HG02884 (cell line): ENCODE measurements around the gene CDH16.
A peak's percentile ranks its signal among the peaks of the same experiment; 100 is the strongest.
"Not testable (repeated sequence)": the region's sequence is repeated elsewhere in the genome, so short reads cannot be mapped to it uniquely, and the experiment has no call there.

Source experiments
- ATAC-seq: cut with Tn5 transposase; IDR thresholded peaks from one replicate; pipeline ENCODE4 v1.9.1; 2021; ENCODE audit warnings: mild to moderate bottlenecking, moderate library complexity; ENCODE audit not compliant: unreplicated experiment

CDH16 gene, protein sequence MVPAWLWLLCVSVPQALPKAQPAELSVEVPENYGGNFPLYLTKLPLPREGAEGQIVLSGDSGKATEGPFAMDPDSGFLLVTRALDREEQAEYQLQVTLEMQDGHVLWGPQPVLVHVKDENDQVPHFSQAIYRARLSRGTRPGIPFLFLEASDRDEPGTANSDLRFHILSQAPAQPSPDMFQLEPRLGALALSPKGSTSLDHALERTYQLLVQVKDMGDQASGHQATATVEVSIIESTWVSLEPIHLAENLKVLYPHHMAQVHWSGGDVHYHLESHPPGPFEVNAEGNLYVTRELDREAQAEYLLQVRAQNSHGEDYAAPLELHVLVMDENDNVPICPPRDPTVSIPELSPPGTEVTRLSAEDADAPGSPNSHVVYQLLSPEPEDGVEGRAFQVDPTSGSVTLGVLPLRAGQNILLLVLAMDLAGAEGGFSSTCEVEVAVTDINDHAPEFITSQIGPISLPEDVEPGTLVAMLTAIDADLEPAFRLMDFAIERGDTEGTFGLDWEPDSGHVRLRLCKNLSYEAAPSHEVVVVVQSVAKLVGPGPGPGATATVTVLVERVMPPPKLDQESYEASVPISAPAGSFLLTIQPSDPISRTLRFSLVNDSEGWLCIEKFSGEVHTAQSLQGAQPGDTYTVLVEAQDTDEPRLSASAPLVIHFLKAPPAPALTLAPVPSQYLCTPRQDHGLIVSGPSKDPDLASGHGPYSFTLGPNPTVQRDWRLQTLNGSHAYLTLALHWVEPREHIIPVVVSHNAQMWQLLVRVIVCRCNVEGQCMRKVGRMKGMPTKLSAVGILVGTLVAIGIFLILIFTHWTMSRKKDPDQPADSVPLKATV

DNA sequence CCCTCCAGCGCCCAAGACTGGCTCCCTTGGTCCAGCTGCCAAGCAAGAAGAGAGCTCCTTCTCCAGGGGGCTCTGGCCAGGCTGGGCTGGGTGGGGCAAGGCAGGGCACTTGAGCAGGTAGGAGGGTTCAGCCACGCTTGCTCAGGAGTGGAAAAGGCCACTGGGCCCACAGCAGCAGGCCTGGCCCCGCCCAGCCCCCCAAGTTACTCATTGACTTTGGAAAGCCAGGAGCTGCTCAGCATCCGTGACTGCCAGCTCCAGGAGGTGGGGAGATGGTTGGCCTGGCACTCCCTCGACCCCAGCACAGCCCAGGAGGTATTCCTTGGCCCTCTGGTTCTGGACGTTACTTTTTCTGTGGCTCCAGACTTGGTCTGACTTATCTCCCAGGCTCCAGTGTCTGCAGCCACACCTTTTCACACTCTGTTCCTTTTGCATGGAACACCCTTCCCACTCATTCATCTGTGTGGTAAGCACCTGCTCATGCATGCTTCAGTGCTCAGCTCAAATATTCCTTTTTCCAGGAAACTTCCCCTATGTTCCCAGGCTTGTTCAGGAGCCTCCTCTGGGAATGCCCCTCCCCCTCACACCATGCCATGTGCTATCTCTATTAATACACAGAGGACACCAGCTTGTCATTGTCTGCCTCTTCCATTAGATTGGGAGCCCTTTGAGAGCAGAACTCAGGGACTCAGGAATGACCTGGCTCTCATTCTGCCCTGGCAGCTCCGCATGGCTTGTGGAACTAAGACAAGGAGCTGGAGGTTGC, at the start of gene CDH16:
CDH16 (minus strand) TSS at position 83 of the 766 bp plus-strand sequence. CDS start 820 bp downstream, outside the sequence.
- no peak for ATAC-seq

DNA sequence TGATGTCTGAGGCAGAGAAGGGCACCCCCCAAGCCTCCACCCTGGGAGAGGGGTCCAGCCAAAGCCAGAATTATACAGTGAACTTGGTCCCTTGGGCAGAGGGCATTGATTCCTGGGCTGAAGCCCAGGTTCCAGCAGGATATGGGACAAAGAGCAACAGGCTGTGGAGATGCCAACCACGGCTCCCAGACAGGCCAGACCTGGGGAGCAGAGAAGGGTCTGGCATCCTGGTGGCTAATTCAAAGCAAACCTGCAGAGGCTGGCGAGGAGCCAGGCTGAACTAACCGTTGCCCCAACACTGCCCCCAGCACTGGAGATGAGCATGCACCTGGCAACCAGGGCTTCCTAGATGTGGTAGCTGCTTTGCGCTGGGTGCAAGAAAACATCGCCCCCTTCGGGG, 45.4 kb upstream of the CDH16 start:
- no peak for ATAC-seq

DNA sequence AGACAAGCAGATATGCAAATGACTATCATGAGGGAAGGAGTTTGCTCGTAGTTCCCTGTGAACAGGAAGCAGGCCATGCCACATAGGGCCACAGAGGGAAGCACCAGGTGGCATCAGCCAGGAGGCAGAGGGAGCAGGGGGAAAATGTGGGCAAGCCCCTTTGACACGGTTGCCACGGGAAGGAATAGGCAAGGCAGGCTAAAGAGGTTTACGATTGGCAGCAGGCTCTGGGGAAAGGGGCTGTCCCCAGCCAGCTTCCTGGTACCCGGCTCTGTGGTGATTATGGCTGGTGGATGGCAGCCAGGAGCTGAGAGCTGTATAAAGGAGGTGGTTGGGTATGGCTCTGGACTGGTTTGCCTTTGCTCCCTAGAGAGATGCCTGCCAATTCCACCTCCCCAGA, 43.2 kb upstream of the CDH16 start:
- no peak for ATAC-seq

DNA sequence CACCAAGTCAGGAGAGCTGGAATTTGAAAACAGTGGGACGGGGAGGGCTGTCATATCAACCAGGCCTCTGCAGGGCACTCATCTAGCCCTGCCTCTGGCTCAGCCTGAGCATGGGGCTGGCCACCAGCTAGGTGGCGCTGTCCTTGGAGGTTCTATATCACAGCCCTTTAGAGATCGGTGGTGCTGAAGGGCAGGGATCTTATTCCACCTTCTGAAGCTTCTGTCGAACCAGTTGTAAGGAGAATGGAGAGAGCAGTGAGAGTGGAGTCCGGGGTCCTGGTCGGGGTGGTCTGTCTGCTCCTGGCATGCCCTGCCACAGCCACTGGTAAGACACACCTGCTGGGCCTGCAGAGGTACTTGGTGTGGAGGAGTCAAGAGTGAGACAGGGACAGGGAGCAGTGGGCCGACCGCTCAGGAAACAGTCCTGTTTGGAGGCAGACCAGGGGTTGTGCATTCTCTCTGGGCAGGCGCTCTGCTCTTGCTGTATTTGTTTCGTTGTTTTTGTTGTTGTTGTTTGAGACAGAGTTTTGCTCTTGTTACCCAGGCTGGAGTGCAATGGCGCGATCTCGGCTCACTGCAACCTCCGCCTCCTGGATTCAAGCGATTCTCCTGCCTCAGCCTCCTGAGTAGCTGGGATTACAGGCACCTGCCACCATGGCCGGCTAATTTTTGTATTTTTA, 42.5 kb upstream of the CDH16 start, which contains the start of gene CES3:
CES3 (plus strand) TSS at position 202 of the 680 bp plus-strand sequence; CDS start at position 244, 42 bp downstream.
- ATAC-seq, result peak; percentile 74

DNA sequence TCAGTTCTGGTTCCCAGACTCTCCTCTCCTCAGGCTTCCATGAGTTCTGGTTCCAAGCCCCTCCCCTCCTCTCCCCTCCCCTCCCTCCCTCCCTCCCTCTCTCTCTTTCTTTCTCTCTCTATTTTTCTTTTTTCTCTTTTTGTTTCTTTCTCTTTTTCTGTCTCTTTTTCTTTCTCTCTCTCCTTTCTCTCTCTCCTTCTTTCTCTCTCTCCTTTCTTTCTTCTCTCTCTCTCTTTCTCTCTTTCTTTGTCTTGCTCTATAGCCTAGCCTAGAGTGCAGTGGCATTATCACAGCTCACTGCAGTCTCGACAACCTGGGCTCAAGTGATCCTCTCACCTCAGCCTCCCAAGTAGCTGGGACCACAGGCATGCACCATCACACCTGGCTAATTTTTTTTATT, 41.6 kb upstream of the CDH16 start:
- no peak for ATAC-seq

DNA sequence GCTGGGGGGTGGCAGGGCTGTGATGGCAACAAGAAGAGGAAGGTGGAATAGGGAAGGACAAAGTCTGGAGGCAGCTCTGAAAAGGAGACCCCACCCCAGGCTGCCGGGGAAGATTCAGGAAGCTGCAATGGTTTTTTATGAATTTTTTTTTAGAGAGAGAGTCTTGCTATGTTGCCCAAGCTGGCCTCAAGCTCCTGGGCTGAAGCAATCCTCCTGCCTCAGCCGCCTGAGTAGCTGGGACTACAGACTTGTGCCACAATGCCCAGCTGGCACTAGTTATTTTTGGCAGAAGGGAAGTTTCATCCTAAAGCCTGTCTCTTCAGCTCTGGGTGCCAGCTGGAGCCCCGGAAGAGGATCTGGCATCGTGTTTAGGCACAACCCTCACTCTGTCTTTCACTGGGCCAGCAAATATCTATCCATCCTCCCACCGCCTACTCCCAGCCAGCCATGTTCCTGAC, 41.0 kb upstream of the CDH16 start:
- ATAC-seq, result no peak

DNA sequence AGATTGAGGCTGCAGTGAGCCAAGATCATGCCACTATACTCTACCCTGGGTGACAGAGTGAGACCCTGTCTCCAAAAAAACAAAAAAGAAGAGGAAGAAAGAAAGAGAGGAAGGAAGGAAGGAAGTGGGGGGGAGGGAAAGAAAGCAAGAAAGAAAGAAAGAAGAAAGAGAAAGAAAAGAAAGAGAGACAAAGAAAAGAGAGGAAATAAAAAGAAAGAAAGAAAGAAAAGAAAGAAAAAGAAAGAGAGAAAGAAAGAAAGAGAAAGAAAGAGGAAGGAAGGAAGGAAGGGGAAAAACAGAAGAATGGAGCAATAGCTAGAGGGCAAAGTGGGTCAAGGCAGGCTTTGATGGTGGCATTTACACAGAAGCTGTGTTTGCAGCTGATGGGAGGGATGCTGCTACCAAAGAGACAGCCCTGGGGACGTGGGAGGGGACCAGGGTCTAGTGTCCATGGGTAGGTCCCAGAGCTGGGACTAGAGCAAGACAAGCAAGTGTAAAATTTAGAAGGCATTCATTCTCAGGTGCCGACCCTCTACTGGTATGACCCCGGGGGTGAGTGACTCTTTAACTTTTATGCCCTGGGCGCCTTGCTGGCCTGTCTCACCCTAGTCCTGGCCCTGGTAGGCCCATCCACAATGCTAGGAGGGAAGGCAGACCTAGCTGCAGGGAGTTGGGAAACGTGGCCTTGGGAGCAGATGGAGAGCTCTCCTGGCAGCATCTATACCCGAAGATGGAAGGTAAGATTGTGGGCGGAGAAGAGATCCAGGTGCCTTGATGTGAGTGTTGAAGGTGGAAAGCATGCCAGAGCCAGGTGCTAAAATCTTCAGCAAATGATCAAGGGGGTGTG, 40.4 kb upstream of the CDH16 start:
- no peak for ATAC-seq

DNA sequence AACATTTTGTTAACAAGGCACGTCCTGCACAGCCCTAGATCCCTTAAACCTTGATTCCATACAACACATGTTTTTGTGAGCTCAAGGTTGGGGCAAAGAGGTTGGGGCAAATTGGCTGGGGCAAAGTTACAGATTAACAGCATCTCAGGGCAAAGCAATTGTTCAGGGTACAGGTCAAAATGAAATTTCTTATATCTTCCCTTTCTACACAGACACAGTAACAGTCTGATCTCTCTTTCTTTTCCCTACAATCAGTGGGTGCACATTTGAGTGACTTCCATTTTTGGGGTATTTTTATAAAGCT, 37.4 kb upstream of the CDH16 start:
- ATAC-seq, result not testable (repeated sequence)

DNA sequence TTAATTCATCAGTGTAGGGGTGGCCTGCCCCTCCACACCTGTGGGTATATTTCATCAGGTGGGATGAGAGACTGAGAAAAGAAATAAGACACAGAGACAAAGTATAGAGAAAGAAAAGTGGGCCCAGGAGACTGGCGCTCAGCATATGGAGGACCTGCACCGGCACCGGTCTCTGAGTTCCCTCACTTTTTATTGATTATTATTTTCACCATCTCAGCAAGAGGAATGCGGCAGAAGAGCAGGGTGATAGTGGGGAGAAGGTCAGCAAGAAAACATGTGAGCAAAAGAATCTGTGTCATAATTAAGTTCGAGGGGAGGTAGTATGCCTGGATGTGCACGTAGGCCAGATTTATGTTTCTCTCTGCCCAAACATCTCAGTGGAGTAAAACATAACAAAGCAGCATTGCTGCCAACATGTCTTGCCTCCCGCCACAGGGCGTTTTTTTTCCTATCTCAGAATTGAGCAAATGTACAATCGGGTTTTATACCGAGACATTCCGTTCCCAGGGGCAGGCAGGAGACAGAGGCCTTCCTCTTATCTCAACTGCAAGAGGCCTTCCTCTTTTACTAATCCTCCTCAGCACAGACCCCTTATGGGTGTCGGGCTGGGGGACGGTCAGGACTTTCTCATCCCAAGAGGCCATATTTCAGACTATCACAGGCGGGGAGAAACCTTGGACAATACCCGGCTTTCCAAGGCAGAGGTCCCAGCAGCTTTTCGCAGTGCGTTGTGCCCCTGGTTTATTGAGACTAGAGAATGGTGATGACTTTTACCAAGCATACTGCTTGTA, 36.9 kb upstream of the CDH16 start:
- ATAC-seq, result not testable (repeated sequence)

DNA sequence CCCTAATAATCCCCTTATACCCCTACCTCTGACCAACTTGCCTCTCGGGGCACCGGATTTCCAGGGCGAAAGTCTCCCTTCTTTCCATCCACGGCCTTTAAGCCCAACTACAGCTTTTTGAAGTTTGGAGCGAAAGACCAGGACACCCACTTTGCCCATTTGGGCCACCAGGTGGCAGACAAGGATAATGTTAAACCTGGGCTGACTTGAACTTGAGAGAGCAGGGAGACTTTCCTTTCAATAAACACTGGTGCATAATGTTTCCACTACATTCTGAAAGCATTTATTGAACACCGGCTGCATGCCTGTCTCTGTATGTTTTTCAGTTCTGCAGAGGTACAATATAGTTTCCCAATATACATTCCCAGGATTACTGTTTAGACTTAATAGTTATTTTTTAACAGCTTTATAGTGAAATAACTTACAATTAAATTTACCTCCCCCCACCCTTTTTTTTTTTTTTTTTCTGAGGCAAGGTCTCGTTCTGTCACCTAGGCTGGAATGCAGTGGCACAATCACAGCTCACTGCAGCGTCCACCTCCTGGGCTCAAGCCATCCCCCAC, 35.5 kb upstream of the CDH16 start:
- ATAC-seq, result no peak

DNA sequence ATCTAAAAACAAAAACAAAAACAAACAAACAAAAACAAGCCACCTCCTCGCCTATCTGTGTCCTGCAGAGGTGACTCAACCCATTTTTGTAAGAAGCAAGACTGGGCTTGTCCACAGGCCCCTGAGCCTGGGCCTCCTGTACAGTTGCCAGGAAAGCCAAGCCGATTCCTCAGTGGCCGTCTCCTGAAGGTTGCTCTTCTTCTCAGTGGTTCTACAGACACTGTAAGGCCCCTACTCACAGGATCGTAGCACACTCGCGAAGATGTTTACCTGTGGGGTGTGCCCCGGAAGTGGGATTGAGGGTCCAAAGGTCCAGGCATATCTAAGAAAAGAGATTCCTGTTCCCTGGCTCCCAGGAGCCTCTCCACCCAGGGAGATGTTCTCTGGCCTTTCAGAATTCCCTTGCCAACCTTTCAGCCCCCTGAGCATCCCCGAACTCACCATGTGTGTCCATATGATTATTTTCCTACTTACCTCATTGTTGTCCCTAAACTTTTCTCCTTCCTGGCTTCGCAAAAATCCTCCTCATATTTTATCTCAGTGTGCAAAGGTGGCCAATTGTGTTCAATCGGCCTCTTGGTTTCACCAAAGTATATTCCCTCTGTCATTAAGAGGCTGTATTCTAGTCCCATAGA, 34.9 kb upstream of the CDH16 start:
- ATAC-seq, result no peak

DNA sequence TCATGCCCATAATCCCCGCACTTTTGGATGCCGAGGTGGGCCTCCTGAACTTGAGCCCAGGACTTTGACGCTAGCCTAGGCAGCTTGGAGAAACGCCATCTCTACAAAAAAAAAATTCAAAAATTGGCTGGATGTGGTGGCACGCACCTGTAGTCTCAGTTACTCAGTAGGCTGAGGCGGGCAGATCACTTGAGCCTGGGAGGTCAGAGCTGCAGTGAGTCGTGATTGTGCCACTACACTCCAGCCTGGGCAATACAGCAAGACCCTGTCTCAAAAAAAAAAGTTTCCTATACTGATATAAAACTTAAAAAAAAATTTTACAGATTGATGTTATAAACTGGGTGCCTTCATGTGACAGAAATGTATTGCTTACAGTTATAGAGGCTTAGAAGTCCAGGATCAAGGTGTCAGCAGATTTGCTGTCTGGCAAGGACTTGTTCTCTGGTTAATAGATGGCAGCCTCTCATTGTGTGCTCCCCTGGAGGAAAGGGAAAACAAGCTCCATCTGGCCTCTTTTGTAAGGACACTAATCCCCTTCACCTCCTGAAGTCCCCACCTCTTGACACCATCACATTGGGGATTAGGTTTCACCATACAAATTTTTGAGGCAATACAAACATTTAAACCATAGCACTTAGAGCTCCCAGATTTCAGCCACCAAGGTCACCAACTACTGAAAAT, 33.9 kb upstream of the CDH16 start:
- ATAC-seq, result no peak

DNA sequence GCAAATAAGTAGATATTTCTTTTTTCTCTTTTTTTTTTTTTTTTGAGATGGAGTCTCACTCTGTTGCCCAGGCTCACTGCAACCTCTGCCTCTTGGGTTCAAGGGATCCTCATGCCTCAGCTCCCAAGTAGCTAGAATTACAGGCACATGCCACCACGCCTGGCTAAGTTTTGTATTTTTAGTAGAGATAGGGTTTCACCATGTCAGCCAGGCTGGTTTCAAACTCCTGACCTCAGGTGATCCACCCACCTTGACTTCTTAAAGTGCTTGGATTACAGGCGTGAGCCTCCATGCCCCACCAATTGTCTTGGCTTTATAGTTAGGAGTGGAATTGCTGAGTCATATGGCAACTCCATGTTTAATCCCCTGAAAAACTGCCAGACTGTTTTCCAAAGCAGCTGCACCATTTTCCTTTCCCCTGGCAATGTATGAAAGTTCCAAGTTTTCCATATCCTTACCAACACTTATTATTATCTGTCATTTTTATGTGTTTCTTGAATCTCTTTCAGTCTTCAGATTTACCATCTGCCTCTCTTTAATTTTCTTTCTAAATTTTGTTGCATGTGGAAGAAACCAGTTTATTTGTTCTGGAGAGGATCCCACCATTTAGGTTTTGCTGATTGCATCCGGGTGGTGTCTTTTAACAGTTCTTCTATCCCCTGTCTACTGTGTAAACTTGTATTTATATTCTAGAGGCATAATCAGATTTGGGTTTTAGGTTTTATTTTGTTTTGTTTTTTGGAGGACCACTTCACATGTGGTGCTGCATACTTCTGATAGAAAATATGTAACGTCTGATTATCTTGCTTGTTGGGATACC, 32.5 kb upstream of the CDH16 start:
- ATAC-seq, result no peak

DNA sequence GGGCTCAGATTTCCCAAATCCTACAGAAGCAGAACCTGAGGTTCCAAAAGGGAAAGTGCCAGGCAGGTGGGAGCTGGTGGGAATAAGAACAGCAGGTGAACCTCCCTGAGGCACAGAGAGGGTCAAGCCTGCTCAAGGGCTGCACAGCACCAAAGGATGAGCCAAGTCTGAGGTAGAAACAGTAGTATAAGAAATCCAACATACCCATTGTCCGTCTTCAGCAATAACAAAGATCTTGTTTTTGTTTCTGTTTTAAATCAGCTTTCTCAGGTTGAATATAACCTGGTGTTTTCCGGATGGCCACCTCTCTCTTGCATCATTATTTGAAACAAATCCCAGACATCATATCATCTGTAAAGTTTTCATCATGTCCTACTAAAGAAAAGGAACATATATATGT, 31.8 kb upstream of the CDH16 start:
- no peak for ATAC-seq

DNA sequence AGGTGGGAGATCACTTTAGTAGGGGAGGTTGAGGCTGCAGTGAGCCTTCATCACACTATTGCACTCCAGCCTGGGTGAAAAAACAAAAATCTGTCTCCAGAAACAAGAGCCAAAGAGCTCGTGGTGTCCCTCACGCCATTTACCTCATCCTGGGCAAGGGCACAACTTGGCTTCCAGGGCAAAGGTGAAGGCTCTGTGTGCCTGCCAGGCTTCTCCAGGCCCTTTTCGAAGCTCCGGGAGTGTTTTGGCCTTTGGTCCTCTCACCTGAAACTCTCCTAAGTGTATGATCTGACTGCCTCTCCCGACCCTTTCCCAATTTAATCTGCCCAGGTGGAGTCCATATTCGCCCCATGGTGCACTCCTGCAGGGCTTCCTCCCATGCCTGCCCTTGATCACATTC, 30.8 kb upstream of the CDH16 start:
- ATAC-seq, result no peak

DNA sequence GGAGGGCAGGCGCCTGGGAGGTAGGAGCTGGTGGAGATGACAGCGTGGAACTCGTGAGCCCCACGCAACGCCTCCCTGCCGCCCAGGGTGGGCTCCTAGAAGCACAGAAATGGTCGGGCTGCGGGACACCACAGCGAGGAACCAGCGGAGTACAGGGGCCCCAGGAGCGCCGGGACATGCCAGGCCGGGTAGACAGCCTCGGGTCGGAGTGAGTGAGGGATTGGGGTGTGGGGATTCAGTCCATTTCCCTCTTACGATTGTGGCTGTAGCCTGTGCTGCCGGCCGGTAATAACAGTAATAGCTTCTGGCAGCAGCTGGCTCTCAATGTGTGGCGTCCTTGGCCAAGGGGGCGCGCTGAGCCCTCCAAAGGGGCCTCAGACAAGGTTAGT, 30.1 kb upstream of the CDH16 start:
- ATAC-seq, result no peak
